ENCODE data around the gene CINP. TPM values are rescaled to one million over a fixed set of nuclear protein-coding genes. Genes with fewer than 3 reads are reported as not detected.

Gene CINP
- total and polyA plus RNA-seq, 2 of the 13 experiments (the other 11 are each of a cell fraction or from before 2014, with no cell fraction given): 32.8 to 42.8 TPM

- TF ChIP-seq SP1 (IDR thresholded peaks at IDR 0.05) (no peak), SP1 (CRISPR knock-in tag; IDR thresholded peaks at IDR 0.05) (peak; percentile 88), ZNF230 (CRISPR knock-in tag; IDR thresholded peaks at IDR 0.05) (0 out of 2 replicates have a peak, but pooled peaks have one; percentile 48), ZNF709 (CRISPR knock-in tag; IDR thresholded peaks at IDR 0.05) (no peak), NR2F1 (CRISPR knock-in tag; IDR thresholded peaks at IDR 0.05) (0 out of 4 replicates have a peak, but pooled peaks of 1 of the 2 experiments have one; percentile 36), ARNTL (CRISPR knock-in tag; IDR thresholded peaks at IDR 0.05) (peak; percentile 26; the same call in 1 of the 2 replicates), MXD4 (CRISPR knock-in tag; IDR thresholded peaks at IDR 0.05) (peak; percentile 59; the same call in 1 of the 2 replicates), NR3C1 (CRISPR knock-in tag; IDR thresholded peaks at IDR 0.05) (no peak), ZNF343 (CRISPR knock-in tag; IDR thresholded peaks at IDR 0.05) (0 out of 2 replicates have a peak, but pooled peaks have one; percentile 24), FOXJ3 (CRISPR knock-in tag; IDR thresholded peaks at IDR 0.05; ENCODE audit: borderline replicate concordance) (peak; percentile 90), HMG20B (CRISPR knock-in tag; conservative IDR thresholded peaks at IDR 0.05) (no peak), ZNF816 (CRISPR knock-in tag; IDR thresholded peaks at IDR 0.05; ENCODE audit: borderline replicate concordance) (no peak), HNRNPLL (IDR thresholded peaks at IDR 0.05; ENCODE audit: low read depth, low read length, poor library complexity, severe bottlenecking) (peak; percentile 53), MYC (CRISPR knock-in tag; IDR thresholded peaks at IDR 0.05; ENCODE audit: borderline replicate concordance) (peak; percentile 35; the same call in 1 of the 2 replicates), TAF1 (CRISPR knock-in tag; IDR thresholded peaks at IDR 0.05) (peak; percentile 53; the same call in 1 of the 2 replicates), SP5 (CRISPR knock-in tag; IDR thresholded peaks at IDR 0.05; ENCODE audit: borderline replicate concordance, low read depth) (peak; percentile 60; the same call in 1 of the 2 replicates), DRAP1 (CRISPR knock-in tag; IDR thresholded peaks at IDR 0.05) (peak; percentile 58), ZNF451 (CRISPR knock-in tag; IDR thresholded peaks at IDR 0.05) (0 out of 2 replicates have a peak, but pooled peaks have one; percentile 18), ZNF552 (CRISPR knock-in tag; IDR thresholded peaks at IDR 0.05; ENCODE audit: borderline replicate concordance) (no peak), RFX5 (IDR thresholded peaks at IDR 0.05; ENCODE audit: low read depth, low read length) (peak; percentile 82), SIN3B (IDR thresholded peaks at IDR 0.05; ENCODE audit: low read length) (peak; percentile 46; the same call in 1 of the 2 replicates), ZBTB37 (CRISPR knock-in tag; IDR thresholded peaks at IDR 0.05) (no peak), SAP130 (CRISPR knock-in tag; IDR thresholded peaks at IDR 0.05; ENCODE audit: low read depth) (peak; percentile 97), RERE (CRISPR knock-in tag; IDR thresholded peaks at IDR 0.05; ENCODE audit: low read depth) (no peak)
Observed at GRCh38 chr14:102304611-102305506, 57.8 kb downstream of the CINP start, which contains the start of gene MOK (continued).
